K562 (cell line): ENCODE measurements around the gene MAPK1IP1L. TPM values are rescaled to one million over a fixed set of nuclear protein-coding genes. Genes with fewer than 3 reads are reported as not detected.

Source experiments
- ATAC-seq: fragments of 200-7000 bp; cut with Tn5 transposase; 3 replicates; pipeline ENCODE4 v1.9.1; 2020; ENCODE audit warnings: moderate library complexity
- BruUV-seq: library from RNA; stranded (reverse); fragments of 400-500 nt; replicated peaks from 2 replicates; lab custom pipeline; 2021; lab: Mats Ljungman, UMichigan
- CTCF ChIA-PET: fragments of 300-600 bp; formaldehyde crosslinking; extraction: SDS; loops from one replicate; lab custom pipeline; 2021; ENCODE audit warnings: low intra/inter-chr PET ratio; lab: Yijun Ruan, JAX
- POLR2A ChIA-PET: fragments of 300-600, 350-650 bp; sonication (Branson Sonifier 250); formaldehyde crosslinking; extraction: SDS; loops from one replicate; lab custom pipeline; 2021; ENCODE audit warnings: antibody characterized with exemption, inconsistent platforms; lab: Yijun Ruan, JAX
- DNase-seq, 4 experiments: peaks; one replicate each; pipeline versions ENCODE4 v3.0.0 to v3.0.0-alpha.2; 2011 to 2018; ENCODE audit warnings: low spot score in 3 of 4, mixed read lengths in 3 of 4; ENCODE audit errors: extremely low read depth in 1 of 4
- FAIRE-seq: peaks from 2 replicates; lab custom pipeline; 2011; peaks lifted over from hg19 to GRCh38; lab: Jason Lieb, UNC
- H2AFZ ChIP-seq: 2 replicates; pipeline ENCODE4 v1.6.0; 2011; ENCODE audit warnings: low read depth, low read length, control low read depth, inconsistent platforms
- H3K27ac ChIP-seq: fragments of 200-600 bp; 3 replicates; pipeline ENCODE4 v1.8.0; 2011; ENCODE audit warnings: low read depth, mild to moderate bottlenecking, control low read depth, inconsistent platforms, low read length, moderate library complexity, mixed read lengths; ENCODE audit errors: extremely low read depth
- H3K27me3 ChIP-seq, 2 experiments: fragments of 300-600 bp in 1 of 2; 2 replicates in 1 of 2; 3 replicates in 1 of 2; pipeline versions ENCODE4 v1.6.0 to v1.8.0; 2011; ENCODE audit warnings: inconsistent platforms in 2 of 2, low read length in 2 of 2, mild to moderate bottlenecking in 1 of 2, mixed read lengths in 1 of 2, moderate library complexity in 1 of 2; ENCODE audit not compliant: control insufficient read depth in 2 of 2, insufficient read depth in 2 of 2
- H3K36me3 ChIP-seq: fragments of 300-600 bp; 3 replicates; pipeline ENCODE4 v1.8.0; 2011; ENCODE audit warnings: mild to moderate bottlenecking, low read length, inconsistent platforms; ENCODE audit not compliant: control insufficient read depth, insufficient read depth
- H3K4me1 ChIP-seq, 2 experiments: fragments of 200-600 bp in 1 of 2; replicated peaks in 1 of 2; 2 replicates in 1 of 2; 3 replicates in 1 of 2; pipeline versions ENCODE4 v1.5.1 to v1.8.0; 2011; ENCODE audit warnings: inconsistent platforms in 2 of 2, low read length in 2 of 2, mild to moderate bottlenecking in 1 of 2, mixed read lengths in 1 of 2, moderate library complexity in 1 of 2; ENCODE audit not compliant: control insufficient read depth in 2 of 2, insufficient read depth in 2 of 2
- H3K4me2 ChIP-seq: 2 replicates; pipeline ENCODE4 v1.6.1; 2011; ENCODE audit warnings: low read length, control low read depth, inconsistent platforms, mixed read lengths; ENCODE audit not compliant: insufficient read depth
- H3K4me3 ChIP-seq: fragments of 200-600 bp; sonication (generic), shearing (Covaris generic); 2 replicates; pipeline ENCODE4 v1.5.1; 2016; ENCODE audit warnings: control low read depth, inconsistent platforms
- H3K79me2 ChIP-seq: fragments of 200-600 bp; 3 replicates; pipeline ENCODE4 v1.8.0; 2011; ENCODE audit warnings: low read length, inconsistent platforms; ENCODE audit not compliant: control insufficient read depth, insufficient read depth
- H3K9ac ChIP-seq, 2 experiments: 2 replicates each; pipeline versions ENCODE4 v1.6.0 to v1.6.1; 2011; ENCODE audit warnings: low read depth in 2 of 2, low read length in 2 of 2, control low read depth in 1 of 2, inconsistent platforms in 1 of 2, mild to moderate bottlenecking in 1 of 2, mixed read lengths in 1 of 2; ENCODE audit not compliant: insufficient read depth in 1 of 2
- H3K9me1 ChIP-seq: one replicate; pipeline ENCODE4 v1.6.0; 2011; ENCODE audit warnings: inconsistent platforms, mild to moderate bottlenecking, low read length, moderate library complexity; ENCODE audit not compliant: control insufficient read depth, insufficient read depth
- H3K9me3 ChIP-seq: replicated peaks from 2 replicates; pipeline ENCODE4 v1.5.1; 2011; ENCODE audit warnings: low read depth, low read length, inconsistent platforms; ENCODE audit not compliant: control insufficient read depth, insufficient read depth
- H4K20me1 ChIP-seq: replicated peaks from 2 replicates; pipeline ENCODE4 v1.6.1; 2011; ENCODE audit warnings: low read length, inconsistent platforms, mixed read lengths; ENCODE audit not compliant: control insufficient read depth, insufficient read depth
- BCOR ChIP-seq: fragments of 450-650 bp; IDR thresholded peaks from 2 replicates; pipeline ENCODE4 v1.6.1; 2016
- CHD4 ChIP-seq: fragments of 200-600 bp; sonication (generic); IDR thresholded peaks from 3 replicates; pipeline ENCODE4 v1.6.1; 2012; ENCODE audit warnings: low read depth, mild to moderate bottlenecking, mixed read lengths, low read length, inconsistent platforms; ENCODE audit not compliant: insufficient read depth, insufficient replicate concordance, poor library complexity, severe bottlenecking
- DMBX1 ChIP-seq: fragments of 250-450 bp; sonication (Bioruptor Pico); IDR thresholded peaks from 2 replicates; pipeline ENCODE4 v1.8.0; 2022; ENCODE audit warnings: inconsistent platforms, mild to moderate bottlenecking, moderate library complexity, borderline replicate concordance
- NONO ChIP-seq, 2 experiments: fragments of 200-400 bp in 1 of 2; fragments of 450-650 bp in 1 of 2; formaldehyde crosslinking in 1 of 2; IDR thresholded peaks; 2 replicates each; pipeline ENCODE4 v1.6.1; 2017; ENCODE audit warnings: low read depth in 2 of 2, mild to moderate bottlenecking in 2 of 2, moderate library complexity in 2 of 2, low read length in 1 of 2
- POLR2G ChIP-seq: fragments of 200-400 bp; formaldehyde crosslinking; IDR thresholded peaks from 2 replicates; pipeline ENCODE4 v1.6.1; 2017; ENCODE audit warnings: low read depth, mild to moderate bottlenecking, antibody characterized with exemption, low read length, moderate library complexity
- SRSF9 ChIP-seq: fragments of 200-400 bp; formaldehyde crosslinking; IDR thresholded peaks from 2 replicates; pipeline ENCODE4 v1.6.1; 2017; ENCODE audit warnings: low read depth, low read length, borderline replicate concordance
- ZNF780A ChIP-seq: fragments of 250-450 bp; sonication (Bioruptor Pico); IDR thresholded peaks from 2 replicates; pipeline ENCODE4 v1.5.0; 2021; ENCODE audit warnings: mild to moderate bottlenecking
- WGBS: fragments of 100-300 bp; shearing (Covaris generic); methylation state at CpG from one replicate; pipeline ENCODE4 v1.1.6; 2016; ENCODE audit warnings: low coverage, mixed read lengths; ENCODE audit not compliant: insufficient coverage; ENCODE audit errors: missing lambda C conversion rate; 5-methylcytosine and 5-hydroxymethylcytosine counted together
- in situ Hi-C: fragments of 300-500 bp; cut with MboI; formaldehyde crosslinking; loops from 4 replicates; pipeline ENCODE4 v1.15.0; 2018; ENCODE audit warnings: inconsistent platforms, mixed read lengths
- intact Hi-C: fragments of 100-400 bp; cut with micrococcal nuclease; formaldehyde crosslinking; loops from 2 replicates; pipeline ENCODE4 v1.14.2; 2022
- polyA plus RNA-seq, 8 experiments: library from polyadenylated mRNA; depleted of rRNA in 4 of 8; stranded (reverse) in 5 of 8; unstranded in 3 of 8; fragments of >200 nt; fragmentation: Nextera tagmentation in 2 of 8; fragmentation: Illumina TruSeq in 1 of 8; extraction: Ambion mirVana in 2 of 8; extraction: Trizol in 1 of 8; gene quantifications; 2 replicates each; pipeline versions ENCODE4 v1.2.1 to v1.2.3, GENCODE V29; 2011 to 2014; ENCODE audit warnings: inconsistent platforms in 1 of 8, missing spikeins in 1 of 8
- total RNA-seq, 7 experiments: library from RNA; depleted of rRNA in 6 of 7; stranded (reverse); fragments of >200 nt in 6 of 7; fragmentation: Illumina TruSeq in 2 of 7; extraction: Trizol in 2 of 7; gene quantifications; 2 replicates each; pipeline versions ENCODE4 v1.2.1 to v1.2.3, GENCODE V29; 2011 to 2021; ENCODE audit warnings: low replicate concordance in 1 of 7
- TF ChIP-seq, protein P1 (sequence below): fragments of 250-450 bp; sonication (Bioruptor Pico); IDR thresholded peaks from 2 replicates; pipeline ENCODE4 v1.8.0; 2021; ENCODE audit warnings: moderate library complexity, mild to moderate bottlenecking, inconsistent platforms
- TF ChIP-seq, protein P2 (sequence below): sonication (generic); formaldehyde crosslinking; IDR thresholded peaks from 2 replicates; pipeline ENCODE4 v1.8.0; 2022; ENCODE audit warnings: mild to moderate bottlenecking, missing genetic modification reagents
- TF ChIP-seq, protein P3 (sequence below), 2 experiments: IDR thresholded peaks; 2 replicates each; pipeline ENCODE4 v1.6.1; 2011; ENCODE audit warnings: borderline replicate concordance in 1 of 2, control low read depth in 1 of 2, low read depth in 1 of 2, low read length in 1 of 2, mild to moderate bottlenecking in 1 of 2, mixed read lengths in 1 of 2, moderate library complexity in 1 of 2; ENCODE audit not compliant: insufficient read depth in 1 of 2, insufficient read length in 1 of 2, poor library complexity in 1 of 2, severe bottlenecking in 1 of 2; ENCODE audit errors: extremely low read depth in 1 of 2

MAPK1IP1L gene
- total and polyA plus RNA-seq, 9 of the 15 experiments (the other 6 are each of a cell fraction or from before 2014, with no cell fraction given) = 32.7 to 99.4 (median 49.8) TPM

- Histone ChIP-seq H3K27ac (no peak overlapping the region), H3K36me3 (peaks cover 69% of the 10 kb centered on the region), H3K4me2 (no peak overlapping the region), H4K20me1 (no peaks in the 10 kb centered on the region), H3K79me2 (peaks cover 37% of the 10 kb centered on the region), H3K9me3 (no peaks in the 10 kb centered on the region), H3K27me3 (no peaks in the 10 kb centered on the region), H3K4me3 (no peak overlapping the region), H3K9ac (no peak overlapping the region), H3K9me1 (peaks cover 2% of the 10 kb centered on the region), H3K4me1 (no peaks in the 10 kb centered on the region; a peak in 1 of 5 replicates), H2AFZ (no peak overlapping the region)
- no TSS peak for BruUV-seq
- ATAC-seq = no peak
- no peak for DNase-seq
- no peak for FAIRE-seq
- in situ Hi-C loops (no loop called here), intact Hi-C loops (no loop called here)
- ChIA-PET POLR2A (interaction anchor here (0.6 to 1.6 kb wide), 3 partner anchors 11 to 118 kb away, joined by 3 to 4 read pairs (median 3); no protein-coding TSS in a partner anchor), CTCF (no interaction called here)
- WGBS = 95% methylated on average over 7 of the region's 11 CpGs
- TF ChIP-seq, protein P1, sequence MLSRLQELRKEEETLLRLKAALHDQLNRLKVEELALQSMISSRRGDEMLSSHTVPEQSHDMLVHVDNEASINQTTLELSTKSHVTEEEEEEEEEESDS (CRISPR knock-in tag) = no peak
- TF ChIP-seq POLR2G = no peak
- TF ChIP-seq, protein P2, sequence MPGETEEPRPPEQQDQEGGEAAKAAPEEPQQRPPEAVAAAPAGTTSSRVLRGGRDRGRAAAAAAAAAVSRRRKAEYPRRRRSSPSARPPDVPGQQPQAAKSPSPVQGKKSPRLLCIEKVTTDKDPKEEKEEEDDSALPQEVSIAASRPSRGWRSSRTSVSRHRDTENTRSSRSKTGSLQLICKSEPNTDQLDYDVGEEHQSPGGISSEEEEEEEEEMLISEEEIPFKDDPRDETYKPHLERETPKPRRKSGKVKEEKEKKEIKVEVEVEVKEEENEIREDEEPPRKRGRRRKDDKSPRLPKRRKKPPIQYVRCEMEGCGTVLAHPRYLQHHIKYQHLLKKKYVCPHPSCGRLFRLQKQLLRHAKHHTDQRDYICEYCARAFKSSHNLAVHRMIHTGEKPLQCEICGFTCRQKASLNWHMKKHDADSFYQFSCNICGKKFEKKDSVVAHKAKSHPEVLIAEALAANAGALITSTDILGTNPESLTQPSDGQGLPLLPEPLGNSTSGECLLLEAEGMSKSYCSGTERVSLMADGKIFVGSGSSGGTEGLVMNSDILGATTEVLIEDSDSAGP (CRISPR knock-in tag) = no peak
- TF ChIP-seq CHD4 = no peak
- no peak for TF ChIP-seq DMBX1 (CRISPR knock-in tag)
- no peak for TF ChIP-seq SRSF9
- TF ChIP-seq NONO (IDR thresholded peaks at IDR 0.05; ENCODE audit: low read depth in 2 of 2, low read length in 1 of 2) = no peak
- TF ChIP-seq BCOR = no peak
- TF ChIP-seq, protein P3, sequence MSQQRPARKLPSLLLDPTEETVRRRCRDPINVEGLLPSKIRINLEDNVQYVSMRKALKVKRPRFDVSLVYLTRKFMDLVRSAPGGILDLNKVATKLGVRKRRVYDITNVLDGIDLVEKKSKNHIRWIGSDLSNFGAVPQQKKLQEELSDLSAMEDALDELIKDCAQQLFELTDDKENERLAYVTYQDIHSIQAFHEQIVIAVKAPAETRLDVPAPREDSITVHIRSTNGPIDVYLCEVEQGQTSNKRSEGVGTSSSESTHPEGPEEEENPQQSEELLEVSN (IDR thresholded peaks at IDR 0.05; ENCODE audit: borderline replicate concordance in 1 of 2, extremely low read depth in 1 of 2, insufficient read depth in 1 of 2, insufficient read length in 1 of 2, low read depth in 1 of 2, low read length in 1 of 2, poor library complexity in 1 of 2, severe bottlenecking in 1 of 2) = no peak
- no peak for TF ChIP-seq ZNF780A
Measured at GRCh38 chr14:55062517-55063351, 11.3 kb downstream of the MAPK1IP1L start.
